NT2/D1 (cell line): ENCODE measurements around the gene ARSD.
A peak's percentile ranks its signal among the peaks of the same experiment; 100 is the strongest.
"Not testable (repeated sequence)": the region's sequence is repeated elsewhere in the genome, so short reads cannot be mapped to it uniquely, and the experiment has no call there.

ENCODE experiments used
- DNase-seq: peaks from one replicate; pipeline ENCODE4 v3.0.0-alpha.2; 2011; ENCODE audit warnings: low read depth, low spot score
- H3K27me3 ChIP-seq: 2 replicates; pipeline ENCODE4 v1.6.0; 2011; ENCODE audit warnings: mild to moderate bottlenecking; ENCODE audit not compliant: insufficient read length, insufficient read depth
- H3K36me3 ChIP-seq: 2 replicates; pipeline ENCODE4 v1.6.1; 2011; ENCODE audit warnings: mild to moderate bottlenecking, low read length, mixed read lengths; ENCODE audit not compliant: insufficient read depth, insufficient read length
- H3K4me1 ChIP-seq: 2 replicates; pipeline ENCODE4 v1.5.1; 2011; ENCODE audit not compliant: insufficient read depth, insufficient read length
- H3K4me3 ChIP-seq: 2 replicates; pipeline ENCODE4 v1.5.1; 2011; ENCODE audit warnings: low read depth; ENCODE audit not compliant: insufficient read length
- H3K9ac ChIP-seq: 2 replicates; pipeline ENCODE4 v1.6.0; 2011; ENCODE audit warnings: low read depth; ENCODE audit not compliant: insufficient read length
- H3K9me3 ChIP-seq: 2 replicates; pipeline ENCODE4 v1.5.1; 2011; ENCODE audit warnings: mild to moderate bottlenecking, low read length; ENCODE audit not compliant: insufficient read depth
- SUZ12 ChIP-seq: IDR thresholded peaks from 2 replicates; pipeline ENCODE4 v1.6.1; 2011; ENCODE audit not compliant: insufficient read length, insufficient read depth; ENCODE audit errors: extremely low read depth
- YY1 ChIP-seq: IDR thresholded peaks from 2 replicates; pipeline ENCODE4 v1.6.1; 2011; ENCODE audit not compliant: insufficient read length, insufficient read depth
- ZNF274 ChIP-seq: IDR thresholded peaks from 2 replicates; pipeline ENCODE4 v1.6.1; 2011; ENCODE audit warnings: mild to moderate bottlenecking, low read depth, low read length

Gene ARSD

DNA sequence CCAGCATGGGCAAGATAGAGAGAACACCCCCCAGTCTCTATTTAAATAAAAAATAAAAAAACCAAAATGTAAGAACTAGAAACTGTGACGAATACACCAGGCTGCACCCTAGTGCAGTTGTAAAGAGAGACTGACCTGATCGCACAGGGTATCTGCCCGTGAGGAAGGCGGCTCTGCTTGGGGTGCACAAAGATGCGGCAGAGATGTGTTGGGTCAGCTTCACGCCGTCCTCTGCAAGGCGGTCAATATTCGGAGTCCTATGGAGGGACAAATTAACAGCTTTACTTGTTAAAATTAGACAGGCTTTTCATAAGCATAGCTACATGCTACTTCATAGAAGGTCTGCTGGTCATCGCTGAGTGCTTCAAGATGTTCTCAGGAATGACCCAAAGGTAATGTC lies 26.1 kb upstream of the ARSD start:
- H3K9ac ChIP-seq: no peak overlapping the region
- no peak for TF ChIP-seq ZNF274
- TF ChIP-seq SUZ12: no peak
- no peak for TF ChIP-seq YY1
- no peaks in the 10 kb centered on the region for H3K9me3 ChIP-seq
- H3K27me3 ChIP-seq: no peaks in the 10 kb centered on the region
- H3K4me3 ChIP-seq: no peak overlapping the region
- H3K36me3 ChIP-seq: peaks cover 35% of the 10 kb centered on the region
- no peak for DNase-seq
- no peaks in the 10 kb centered on the region for H3K4me1 ChIP-seq

- DNase-seq: no peak
- H3K9me3 ChIP-seq: no peaks in the 10 kb centered on the region
- TF ChIP-seq SUZ12 (no peak), ZNF274 (no peak), YY1 (no peak)
- no peaks in the 10 kb centered on the region for H3K27me3 ChIP-seq
- H3K4me1 ChIP-seq: no peaks in the 10 kb centered on the region
- no peak overlapping the region for H3K9ac ChIP-seq
- H3K36me3 ChIP-seq: peaks cover 41% of the 10 kb centered on the region
- H3K4me3 ChIP-seq: no peak overlapping the region
These were observed 25.4 kb upstream of the ARSD start for GRCh38 chrX:2954541-2954940.

DNA sequence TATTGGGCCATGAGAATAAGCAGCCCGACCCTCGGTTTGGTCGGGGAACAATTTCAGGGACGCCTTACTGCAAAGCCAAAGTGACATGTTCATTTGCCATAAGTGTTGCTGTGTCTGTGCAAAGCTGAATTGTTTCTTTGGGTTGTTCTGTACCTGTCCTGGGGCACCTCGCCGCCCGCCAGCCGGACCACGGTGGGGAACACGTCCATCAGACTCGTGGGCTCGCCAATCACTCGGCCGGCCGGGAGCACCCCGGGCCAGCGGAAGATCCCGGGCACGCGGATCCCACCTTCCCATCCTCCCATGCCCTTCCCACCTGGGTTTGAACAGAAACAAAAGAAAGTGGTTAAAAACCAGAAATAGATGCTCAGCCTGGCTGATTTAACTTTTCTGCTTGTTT lies 8.8 kb upstream of the ARSD start:
- not testable (repeated sequence) for H3K27me3 ChIP-seq, H3K4me3 ChIP-seq, H3K9me3 ChIP-seq, H3K9ac ChIP-seq, H3K36me3 ChIP-seq, DNase-seq, H3K4me1 ChIP-seq

DNA sequence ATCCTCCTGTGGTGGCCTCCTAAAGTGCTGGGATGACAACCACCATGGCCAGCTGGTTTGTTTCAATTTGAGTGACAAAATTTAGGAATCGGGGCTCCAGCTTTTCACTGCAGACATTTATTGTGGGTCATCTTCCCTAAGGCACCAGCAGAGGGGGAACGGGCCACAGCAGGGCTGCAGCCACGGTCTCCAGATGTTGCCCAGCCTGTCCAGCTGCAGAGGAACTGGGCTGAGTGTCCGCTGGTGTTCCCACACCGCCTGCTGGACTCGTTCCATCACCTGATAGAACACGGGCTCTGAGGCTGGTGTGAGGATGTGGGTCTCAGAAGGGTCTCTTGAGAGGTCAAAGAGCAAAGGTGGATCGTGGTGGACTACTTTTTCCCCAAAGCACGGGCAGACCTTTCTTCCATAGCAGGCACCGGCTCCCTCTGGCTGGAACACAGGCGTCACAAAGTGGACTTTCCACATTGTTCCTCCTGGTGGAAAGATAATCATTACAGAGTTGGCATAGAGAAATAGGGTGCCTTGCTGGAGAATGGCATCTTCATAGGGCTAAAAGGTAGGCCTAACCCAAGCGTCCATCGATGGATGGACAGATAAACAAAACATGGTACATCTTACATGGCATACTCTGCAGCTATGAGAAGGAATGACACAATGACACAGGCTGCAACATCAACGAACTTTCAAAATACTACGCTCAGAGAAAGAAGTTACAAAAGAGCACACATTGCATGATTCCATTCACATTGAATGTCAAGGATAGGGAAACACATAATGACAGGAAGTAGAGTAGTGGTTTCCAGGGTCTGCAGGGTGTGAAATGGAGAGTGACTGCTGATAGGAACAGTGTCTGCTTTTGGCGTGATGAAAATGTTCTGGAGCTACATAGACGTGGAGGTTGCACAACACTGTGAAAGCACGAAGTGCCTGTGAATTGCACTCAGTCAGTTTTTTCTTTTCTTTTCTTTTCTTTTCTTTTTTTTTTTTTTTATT lies 5.9 kb upstream of the ARSD start:
- Histone ChIP-seq H3K27me3 (no peaks in the 10 kb centered on the region), H3K4me3 (no peak overlapping the region), H3K9ac (no peak overlapping the region), H3K9me3 (no peaks in the 10 kb centered on the region), H3K36me3 (peaks cover 9% of the 10 kb centered on the region), H3K4me1 (peaks cover 4% of the 10 kb centered on the region)
- TF ChIP-seq SUZ12: no peak
- TF ChIP-seq ZNF274: no peak
- TF ChIP-seq YY1: no peak
- no peak for DNase-seq

GRCh38 chrX:2933125-2933900 lies 4.2 kb upstream of the ARSD start:
- Histone ChIP-seq H3K4me1 (peaks cover 4% of the 10 kb centered on the region), H3K36me3 (peaks cover 9% of the 10 kb centered on the region), H3K9ac (no peak overlapping the region), H3K4me3 (no peak overlapping the region), H3K9me3 (no peaks in the 10 kb centered on the region), H3K27me3 (no peaks in the 10 kb centered on the region)
- no peak for TF ChIP-seq YY1
- TF ChIP-seq ZNF274: no peak
- no peak for TF ChIP-seq SUZ12
- no peak for DNase-seq

- Histone ChIP-seq H3K9me3 (peaks cover 4% of the 10 kb centered on the region; the same call in 1 of the 2 replicates), H3K27me3 (no peaks in the 10 kb centered on the region), H3K36me3 (peaks cover 7% of the 10 kb centered on the region), H3K4me3 (no peak overlapping the region), H3K4me1 (peaks cover 4% of the 10 kb centered on the region), H3K9ac (peak overlapping the region; percentile 61)
- TF ChIP-seq YY1 (no peak), SUZ12 (no peak), ZNF274 (no peak)
- peak; percentile 70 for DNase-seq
These were observed 2.5 kb upstream of the ARSD start for GRCh38 chrX:2931612-2932011.

- Histone ChIP-seq H3K9me3 (peaks cover 4% of the 10 kb centered on the region; the same call in 1 of the 2 replicates), H3K27me3 (no peaks in the 10 kb centered on the region), H3K36me3 (peaks cover 4% of the 10 kb centered on the region), H3K4me1 (peaks cover 4% of the 10 kb centered on the region), H3K4me3 (no peak overlapping the region), H3K9ac (peak overlapping the region; percentile 61)
- no peak for TF ChIP-seq YY1
- TF ChIP-seq ZNF274: no peak
- no peak for TF ChIP-seq SUZ12
- DNase-seq: no peak
These were observed 2.0 kb upstream of the ARSD start for GRCh38 chrX:2931155-2931554.
